Endothelial cell of umbilical vein (primary cell): ENCODE results near the gene RNF151. TPM values are rescaled to one million over a fixed set of nuclear protein-coding genes. Genes with fewer than 3 reads are reported as not detected.

Source experiments
- BruUV-seq: library from RNA; stranded (reverse); fragments of 400-500 nt; replicated peaks from 2 replicates; lab custom pipeline; 2021; lab: Mats Ljungman, UMichigan
- CTCF ChIA-PET: fragments of 300-600, 350-600 bp; sonication (Branson Sonifier 250); formaldehyde crosslinking; loops from one replicate; lab custom pipeline; 2021; ENCODE audit warnings: antibody characterized with exemption, inconsistent platforms; lab: Charles Lee
- POLR2A ChIA-PET: fragments of 300-600, 350-600 bp; sonication (Branson Sonifier 250); formaldehyde crosslinking; loops from one replicate; lab custom pipeline; 2021; ENCODE audit warnings: antibody characterized with exemption, inconsistent platforms; lab: Charles Lee
- DNase-seq: peaks from one replicate; pipeline ENCODE4 v3.0.0-alpha.2; 2011; ENCODE audit warnings: low read depth, low spot score
- FAIRE-seq: peaks from 2 replicates; lab custom pipeline; 2011; peaks lifted over from hg19 to GRCh38; lab: Jason Lieb, UNC
- H2AFZ ChIP-seq: 2 replicates; pipeline ENCODE4 v1.6.0; 2012; ENCODE audit warnings: low read depth, low read length, control low read depth, inconsistent platforms
- H3K27ac ChIP-seq: 2 replicates; pipeline ENCODE4 v1.5.1; 2011; ENCODE audit warnings: low read depth, mild to moderate bottlenecking, control low read depth, low read length, moderate library complexity; ENCODE audit not compliant: insufficient read depth
- H3K27me3 ChIP-seq, 2 experiments: 2 replicates each; pipeline versions ENCODE4 v1.6.0 to v1.6.1; 2011; ENCODE audit warnings: low read length in 2 of 2, mixed read lengths in 1 of 2; ENCODE audit not compliant: control insufficient read depth in 2 of 2, insufficient read depth in 2 of 2
- H3K36me3 ChIP-seq, 2 experiments: 2 replicates in 1 of 2; 3 replicates in 1 of 2; pipeline ENCODE4 v1.5.1; 2011; ENCODE audit warnings: low read length in 2 of 2, mild to moderate bottlenecking in 1 of 2, moderate library complexity in 1 of 2; ENCODE audit not compliant: control insufficient read depth in 2 of 2, insufficient read depth in 2 of 2; ENCODE audit errors: extremely low read depth in 1 of 2
- H3K4me1 ChIP-seq: 3 replicates; pipeline ENCODE4 v1.5.1; 2011; ENCODE audit warnings: mild to moderate bottlenecking, low read length; ENCODE audit not compliant: control insufficient read depth, insufficient read depth; ENCODE audit errors: extremely low read depth
- H3K4me2 ChIP-seq: 2 replicates; pipeline ENCODE4 v1.6.1; 2011; ENCODE audit warnings: low read length, control low read depth, mixed read lengths; ENCODE audit not compliant: insufficient read depth
- H3K4me3 ChIP-seq, 3 experiments: fragments of 200-600 bp in 1 of 3; sonication (generic), shearing (Covaris generic) in 1 of 3; replicated peaks in 1 of 3; 2 replicates each; pipeline ENCODE4 v1.5.1; 2011 to 2016; ENCODE audit warnings: control low read depth in 3 of 3, low read length in 3 of 3, mild to moderate bottlenecking in 2 of 3, inconsistent platforms in 1 of 3, low read depth in 1 of 3, moderate library complexity in 1 of 3; ENCODE audit not compliant: insufficient read depth in 1 of 3
- H3K79me2 ChIP-seq: 2 replicates; pipeline ENCODE4 v1.6.0; 2012; ENCODE audit warnings: low read length, inconsistent platforms; ENCODE audit not compliant: control insufficient read depth, insufficient read depth
- H3K9ac ChIP-seq: replicated peaks from 2 replicates; pipeline ENCODE3; 2011; ENCODE audit warnings: low read length, control low read depth; ENCODE audit not compliant: insufficient read depth; ENCODE audit errors: extremely low read depth
- H3K9me1 ChIP-seq: replicated peaks from 3 replicates; pipeline ENCODE4 v1.6.0; 2011; ENCODE audit warnings: mild to moderate bottlenecking, low read length; ENCODE audit not compliant: control insufficient read depth, insufficient read depth; ENCODE audit errors: extremely low read depth
- H3K9me3 ChIP-seq: replicated peaks from 2 replicates; pipeline ENCODE4 v1.5.1; 2012; ENCODE audit warnings: low read length, inconsistent platforms; ENCODE audit not compliant: control insufficient read depth, insufficient read depth
- H4K20me1 ChIP-seq: replicated peaks from 2 replicates; pipeline ENCODE3; 2011; ENCODE audit warnings: mild to moderate bottlenecking, low read length; ENCODE audit not compliant: control insufficient read depth, insufficient read depth; ENCODE audit errors: extremely low read depth
- CTCF ChIP-seq, 2 donors: IDR thresholded peaks; 1 replicate in 1 of 2; 2 replicates in 1 of 2; pipeline ENCODE4 v1.5.1; 2011; ENCODE audit warnings: low read length in 2 of 2, mild to moderate bottlenecking in 2 of 2, moderate library complexity in 2 of 2, control low read depth in 1 of 2, inconsistent platforms in 1 of 2, low read depth in 1 of 2; ENCODE audit not compliant: insufficient read depth in 1 of 2; ENCODE audit errors: extremely low read depth in 1 of 2
- EZH2 ChIP-seq: IDR thresholded peaks from 2 replicates; pipeline ENCODE4 v1.6.1; 2012; ENCODE audit warnings: borderline replicate concordance, low read depth, mild to moderate bottlenecking, moderate library complexity, low read length, inconsistent platforms; ENCODE audit not compliant: severe bottlenecking
- FOS ChIP-seq: IDR thresholded peaks from 2 replicates; pipeline ENCODE4 v1.6.1; 2011; ENCODE audit warnings: mild to moderate bottlenecking, low read length, moderate library complexity, borderline replicate concordance; ENCODE audit not compliant: insufficient read depth
- GATA2 ChIP-seq: IDR thresholded peaks from 2 replicates; pipeline ENCODE4 v1.7.0; 2011; ENCODE audit warnings: low read depth, mild to moderate bottlenecking, moderate library complexity, mixed read lengths, low read length; ENCODE audit not compliant: insufficient read length, insufficient read depth
- JUN ChIP-seq: IDR thresholded peaks from 2 replicates; pipeline ENCODE4 v1.6.1; 2011; ENCODE audit warnings: borderline replicate concordance, low read depth; ENCODE audit not compliant: insufficient read length, insufficient read depth
- MAX ChIP-seq: IDR thresholded peaks from 2 replicates; pipeline ENCODE4 v1.6.1; 2011; ENCODE audit not compliant: insufficient read depth, insufficient read length
- MYC ChIP-seq: IDR thresholded peaks from one replicate; pipeline ENCODE4 v1.6.1; 2011; ENCODE audit warnings: mild to moderate bottlenecking, low read depth, low read length
- POLR2A ChIP-seq: IDR thresholded peaks from 2 replicates; pipeline ENCODE4 v1.6.1; 2012; ENCODE audit warnings: low read depth, mild to moderate bottlenecking, control low read depth, low read length
- POLR2AphosphoS5 ChIP-seq: IDR thresholded peaks from 2 replicates; pipeline ENCODE4 v1.6.1; 2012; ENCODE audit warnings: low read depth, mild to moderate bottlenecking, control low read depth, low read length, moderate library complexity; ENCODE audit not compliant: insufficient read depth
- dilution Hi-C: fragments of 300-500 bp; cut with MboI; formaldehyde crosslinking; loops from one replicate; pipeline ENCODE4 v1.15.0; 2019; ENCODE audit warnings: low sequenced_read_pairs; ENCODE audit not compliant: extremely low pct_ligation_motif_present
- intact Hi-C: fragments of 100-400 bp; cut with micrococcal nuclease; formaldehyde crosslinking; loops from one replicate; pipeline ENCODE4 v1.10.0; 2022
- polyA plus RNA-seq, 4 experiments: library from polyadenylated mRNA; depleted of rRNA in 3 of 4; stranded (reverse) in 3 of 4; unstranded in 1 of 4; fragments of >200 nt; gene quantifications; 2 replicates each; pipeline versions ENCODE4 v1.2.1 to v1.2.3, GENCODE V29; 2011 to 2012; ENCODE audit warnings: missing spikeins in 1 of 4
- total RNA-seq: library from RNA; stranded (reverse); gene quantifications from 2 replicates; pipeline ENCODE4 v1.2.3, GENCODE V29; 2021

Gene RNF151
- total and polyA plus RNA-seq, 2 donors (not counting 3 experiments of a cell fraction or from before 2014, with no cell fraction given) = not detected

- TF ChIP-seq FOS = no peak
- no peak for TF ChIP-seq MAX
- no peak for TF ChIP-seq EZH2
- no peak for TF ChIP-seq POLR2AphosphoS5
- no peak for TF ChIP-seq JUN
- no peak for TF ChIP-seq MYC
- TF ChIP-seq CTCF (IDR thresholded peaks at IDR 0.05; ENCODE audit: extremely low read depth in 1 of 2, insufficient read depth in 1 of 2, low read depth in 1 of 2, low read length in 2 of 2) = no peak
- TF ChIP-seq POLR2A = no peak
- TF ChIP-seq GATA2 = no peak
- FAIRE-seq (no peak), DNase-seq (no peak)
- Histone ChIP-seq H3K27me3 (peaks cover 35 to 41% of the 10 kb centered on the region in 2 experiments), H4K20me1 (no peaks in the 10 kb centered on the region), H3K79me2 (peaks cover 5% of the 10 kb centered on the region), H3K4me1 (peaks cover 15% of the 10 kb centered on the region), H3K9me3 (no peaks in the 10 kb centered on the region), H3K27ac (no peak overlapping the region), H3K4me2 (no peak overlapping the region), H3K4me3 (no peak overlapping the region), H3K9ac (no peak overlapping the region), H3K9me1 (no peaks in the 10 kb centered on the region), H3K36me3 (peaks cover 0 to 18% of the 10 kb centered on the region in 2 experiments), H2AFZ (no peak overlapping the region)
- intact Hi-C loops = no loop called here
- ChIA-PET CTCF (interaction anchor here (5.0 kb wide), 1 partner anchor 159 kb away, joined by 21 read pairs; no protein-coding TSS in a partner anchor), POLR2A (interaction anchor here (1.5 kb wide), 1 partner anchor 17 kb away, joined by 5 read pairs; the partner anchor contains the start of gene RPS2)
- dilution Hi-C loops = no loop called here
- no TSS peak for BruUV-seq
These were observed 15.4 kb downstream of the RNF151 start for GRCh38 chr16:1982013-1982433.
